ENCODE measurements around the gene ACYP1.
"Not testable (repeated sequence)": the region's sequence is repeated elsewhere in the genome, so short reads cannot be mapped to it uniquely, and the experiment has no call there.

ACYP1 gene

GRCh38 chr14:75068294-75069120, 4.7 kb upstream of the ACYP1 start:
- DNase-seq = no peak

GRCh38 chr14:75067765-75068164, 3.9 kb upstream of the ACYP1 start:
- not testable (repeated sequence) for DNase-seq

DNA sequence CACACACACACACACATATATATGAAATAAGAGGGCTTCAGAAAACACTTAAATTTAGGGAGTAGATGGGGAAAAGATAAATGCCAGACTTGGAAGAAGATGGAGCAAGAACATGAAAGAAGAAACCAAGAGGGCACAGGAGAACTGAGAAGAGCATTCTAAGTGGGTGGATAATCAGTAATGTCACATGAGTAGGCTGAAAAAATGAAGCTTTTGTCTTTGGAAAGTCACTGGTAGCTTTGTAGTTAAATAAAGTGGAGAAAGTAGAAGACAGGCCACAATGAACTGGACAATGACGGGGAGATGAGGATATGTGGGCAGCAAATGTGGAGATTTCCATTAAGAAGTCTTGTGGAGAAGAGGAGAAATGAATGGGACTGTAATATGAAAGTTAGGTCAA, 3.4 kb upstream of the ACYP1 start:
- no peak for DNase-seq

DNA sequence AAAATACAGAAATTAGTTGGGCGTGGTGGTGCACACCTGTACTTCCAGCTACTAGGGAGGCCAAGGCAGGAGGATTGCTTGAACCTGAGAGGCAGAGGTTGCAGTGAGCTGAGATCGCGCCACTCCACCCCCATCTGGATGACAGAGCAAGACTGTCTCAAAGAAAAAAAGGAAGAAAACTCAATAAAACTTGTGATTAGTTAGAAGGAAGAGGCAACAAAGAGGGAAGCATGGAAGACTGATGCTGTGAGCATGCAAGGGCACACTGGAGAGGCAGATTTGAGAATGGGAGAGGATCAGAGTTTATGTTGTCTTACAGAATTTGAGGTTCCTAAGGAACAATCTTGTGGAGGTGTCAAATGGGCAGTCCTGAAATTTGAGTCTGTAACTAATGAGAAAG, 2.9 kb upstream of the ACYP1 start:
- DNase-seq = no peak

- DNase-seq = no peak
Measured at GRCh38 chr14:75064205-75064567, 362 bp upstream of the ACYP1 start.

GRCh38 chr14:75063013-75063412, 811 bp downstream of the ACYP1 start:
- no peak for DNase-seq

GRCh38 chr14:75060420-75060819, 3.4 kb downstream of the ACYP1 start:
- no peak for DNase-seq

DNA sequence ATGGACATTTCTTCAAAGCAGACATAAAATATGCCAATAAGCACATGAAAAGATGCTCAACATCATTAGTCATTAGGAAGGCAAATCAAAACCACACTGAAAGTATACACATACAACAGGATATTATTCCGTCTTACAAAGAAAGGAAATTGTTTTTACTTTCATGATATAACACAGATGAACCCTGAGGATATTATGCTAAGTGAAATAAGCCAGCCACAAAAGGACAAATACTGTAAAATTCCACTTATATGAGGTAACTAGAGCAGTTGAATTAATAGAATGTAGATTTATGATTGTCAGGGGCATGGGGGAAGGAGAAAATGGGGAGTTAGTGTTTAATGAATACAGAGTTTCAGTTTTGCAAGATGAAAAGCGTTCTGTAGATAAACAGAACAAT, 4.2 kb downstream of the ACYP1 start:
- no peak for DNase-seq

GRCh38 chr14:75054421-75054820, 9.4 kb downstream of the ACYP1 start:
- no peak for DNase-seq

GRCh38 chr14:75053396-75054291, 10.2 kb downstream of the ACYP1 start:
- DNase-seq = no peak

- no peak for DNase-seq
Measured at GRCh38 chr14:75051556-75051899, 12.3 kb downstream of the ACYP1 start.

DNA sequence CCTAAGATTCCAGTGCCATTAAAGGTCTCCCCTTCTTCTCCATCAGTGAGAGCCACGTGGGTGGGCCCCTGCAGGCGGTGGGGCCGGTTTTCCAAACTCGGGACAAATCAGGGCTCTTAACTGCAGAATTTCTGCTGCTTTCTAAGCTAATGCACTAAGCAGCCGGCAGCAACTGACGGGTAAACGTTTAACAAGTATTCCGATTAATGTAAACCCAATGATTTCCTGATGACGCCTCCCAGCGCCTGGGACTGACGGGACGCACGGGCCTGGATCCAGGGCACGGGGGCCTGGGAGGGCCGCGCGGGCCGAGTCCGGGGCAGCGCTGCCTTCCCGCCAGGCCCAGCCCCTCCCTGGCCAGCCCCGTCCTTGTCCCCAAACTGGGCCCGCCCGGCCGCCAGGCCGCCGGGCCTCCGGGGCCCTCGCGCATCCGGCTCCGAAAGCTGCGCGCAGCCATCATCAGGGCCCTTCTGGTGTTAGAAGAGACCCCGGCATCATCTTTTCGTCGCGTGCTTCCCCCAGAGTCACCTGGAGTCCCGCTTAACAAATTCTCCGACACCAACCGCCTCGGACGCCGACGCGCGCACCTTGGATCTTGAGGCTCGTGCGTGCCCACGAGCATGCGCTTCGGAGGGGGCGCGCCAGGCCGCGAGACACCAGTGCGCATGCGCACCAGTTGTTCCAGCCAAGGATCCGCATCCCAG, 12.8 kb downstream of the ACYP1 start, which contains the start of gene MLH3:
TSS of gene MLH3 (minus strand) at position 616 of the 704 bp plus-strand sequence. CDS start 1,812 bp downstream, outside the sequence.
- peak; percentile 77 for DNase-seq

DNA sequence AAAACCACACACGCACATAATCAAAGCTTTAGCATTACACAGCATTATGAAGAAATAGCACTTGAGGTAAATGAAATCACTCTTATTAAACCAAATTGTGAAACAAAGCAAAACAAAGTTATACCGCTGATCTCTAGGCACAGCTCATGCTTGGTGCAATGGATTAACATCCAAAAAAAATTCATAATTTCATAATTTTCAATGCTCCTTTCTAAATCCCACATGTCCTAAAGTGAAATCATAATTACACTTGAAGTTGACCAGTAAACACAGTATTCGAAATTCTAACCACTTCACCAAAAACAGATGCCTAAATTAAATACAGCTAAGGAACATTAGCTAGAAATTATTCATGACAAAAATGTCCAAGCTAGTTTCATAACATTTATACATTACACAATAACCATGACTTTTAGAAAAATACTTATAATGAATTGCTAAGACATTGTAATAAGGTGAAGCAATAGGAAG, 14.1 kb downstream of the ACYP1 start:
- DNase-seq = no peak

- DNase-seq = no peak
Measured at GRCh38 chr14:75049136-75049535, 14.7 kb downstream of the ACYP1 start.

- no peak for DNase-seq
Measured at GRCh38 chr14:75048101-75048500, 15.7 kb downstream of the ACYP1 start.

- DNase-seq = no peak
Measured at GRCh38 chr14:75047506-75047905, 16.3 kb downstream of the ACYP1 start.

DNA sequence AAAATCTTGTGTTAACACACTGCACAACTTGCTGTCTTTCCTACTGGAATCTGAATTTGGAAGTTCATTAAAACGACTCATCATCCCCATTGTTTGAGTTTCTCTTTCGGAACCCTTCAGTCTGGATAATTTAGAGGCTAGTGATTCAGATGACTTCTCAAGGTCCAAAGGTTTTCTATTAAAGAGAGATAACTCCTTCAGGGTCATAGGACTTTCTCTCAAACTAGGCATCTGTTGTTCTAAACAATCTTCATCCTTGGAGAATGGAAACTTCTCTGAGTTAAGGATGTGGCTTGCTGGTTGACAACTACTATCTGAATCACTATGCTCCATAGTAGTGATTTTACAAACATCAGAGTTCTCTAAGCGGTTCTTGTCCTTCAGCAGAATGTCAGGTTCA, 16.9 kb downstream of the ACYP1 start:
- DNase-seq = no peak

DNA sequence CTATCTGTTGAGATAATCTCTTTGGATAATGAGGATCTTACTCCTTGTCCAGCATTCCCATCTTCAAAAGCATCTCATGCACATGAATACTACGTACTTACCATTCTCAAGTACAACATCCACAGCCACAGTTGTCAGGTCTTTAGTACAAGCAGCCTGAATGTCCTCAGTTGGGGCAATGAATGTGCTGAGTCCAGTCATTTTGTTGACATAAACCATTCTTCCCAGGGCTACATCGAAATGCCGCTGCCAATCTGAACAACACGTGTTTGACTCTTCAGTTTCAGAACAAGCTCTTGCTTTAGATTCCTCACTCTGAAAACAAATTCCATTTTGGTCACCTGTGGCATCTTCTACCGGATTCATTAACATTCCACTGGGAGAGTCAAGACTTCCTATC, 17.5 kb downstream of the ACYP1 start:
- no peak for DNase-seq

- no peak for DNase-seq
Measured at GRCh38 chr14:75044752-75045151, 19.1 kb downstream of the ACYP1 start.

- DNase-seq = no peak
Measured at GRCh38 chr14:75044322-75044721, 19.5 kb downstream of the ACYP1 start.

DNA sequence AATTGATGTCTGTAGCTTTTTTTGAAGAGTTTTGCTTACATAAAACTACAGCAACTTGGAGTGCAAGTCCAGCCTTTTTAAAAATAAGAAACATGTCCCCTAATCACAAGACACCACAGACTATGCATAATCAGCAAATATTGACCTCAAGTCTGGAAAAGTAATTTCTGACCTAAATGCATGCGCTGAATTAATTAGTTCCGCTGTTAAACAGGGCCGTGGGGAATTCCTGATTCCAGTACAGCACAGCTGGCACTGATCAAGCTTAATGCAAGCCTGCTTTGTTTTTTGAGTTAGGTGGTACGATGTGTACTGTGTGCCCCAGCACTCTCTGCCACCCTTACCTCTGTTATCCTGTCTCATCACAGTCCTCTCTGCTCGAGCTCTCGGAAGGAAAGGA, 21.8 kb downstream of the ACYP1 start:
- DNase-seq = no peak

DNA sequence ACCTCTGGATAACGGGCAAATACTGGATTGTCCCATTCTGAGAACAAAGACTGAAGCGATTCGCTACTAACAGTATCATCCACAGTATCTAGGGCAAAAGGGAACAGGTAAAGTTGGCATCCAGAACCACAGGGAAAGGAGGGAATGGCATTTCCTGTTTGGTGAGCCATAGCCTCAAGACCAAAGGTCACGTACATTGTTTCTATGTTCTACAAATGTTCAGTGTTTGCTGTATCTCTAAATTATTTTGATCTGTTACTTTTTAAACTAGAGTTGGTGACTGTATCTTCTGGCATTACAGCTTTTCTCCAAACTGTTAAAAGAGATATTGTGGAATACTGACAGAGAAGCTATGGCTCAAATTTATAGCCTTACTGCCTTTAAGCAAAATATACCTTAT, 22.2 kb downstream of the ACYP1 start:
- no peak for DNase-seq

GRCh38 chr14:75040959-75041358, 22.9 kb downstream of the ACYP1 start:
- no peak for DNase-seq
